Fibroblast of lung (primary cell): ENCODE results near the gene CFAP74.

Source experiments
- EZH2 ChIP-seq: IDR thresholded peaks from 2 replicates; pipeline ENCODE4 v1.5.1; 2012; ENCODE audit warnings: low read length, control low read depth, mild to moderate bottlenecking; ENCODE audit errors: missing control alignments
- TF ChIP-seq, protein P1 (sequence below), 2 donors: IDR thresholded peaks in 1 of 2; conservative IDR thresholded peaks in 1 of 2; 1 replicate in 1 of 2; 2 replicates in 1 of 2; pipeline ENCODE4 v1.5.1; 2011 to 2012; ENCODE audit warnings: low read length in 2 of 2, control low read depth in 1 of 2, inconsistent platforms in 1 of 2, low read depth in 1 of 2, mild to moderate bottlenecking in 1 of 2

DNA sequence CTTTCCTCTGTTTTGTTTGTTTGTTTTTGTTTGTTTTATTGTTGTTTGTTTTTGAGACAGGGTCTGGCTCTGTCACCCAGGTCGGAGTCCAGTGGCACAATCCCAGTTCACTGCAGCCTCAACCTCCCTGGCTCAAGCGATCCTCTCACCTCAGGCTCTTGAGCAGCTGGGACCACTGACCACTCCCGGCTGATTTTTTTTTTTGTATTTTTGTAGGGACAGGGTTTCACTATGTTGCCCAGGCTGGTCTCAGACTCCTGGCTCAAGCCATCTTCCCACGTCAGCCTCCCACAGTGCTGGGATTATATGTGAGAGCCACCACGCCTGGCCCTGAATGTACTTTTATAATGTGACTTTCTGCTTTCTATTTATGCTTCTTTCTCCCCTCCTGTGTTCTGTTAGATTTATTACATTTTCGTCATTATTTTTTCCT, 93.5 kb downstream of the CFAP74 start:
- TF ChIP-seq, protein P1, sequence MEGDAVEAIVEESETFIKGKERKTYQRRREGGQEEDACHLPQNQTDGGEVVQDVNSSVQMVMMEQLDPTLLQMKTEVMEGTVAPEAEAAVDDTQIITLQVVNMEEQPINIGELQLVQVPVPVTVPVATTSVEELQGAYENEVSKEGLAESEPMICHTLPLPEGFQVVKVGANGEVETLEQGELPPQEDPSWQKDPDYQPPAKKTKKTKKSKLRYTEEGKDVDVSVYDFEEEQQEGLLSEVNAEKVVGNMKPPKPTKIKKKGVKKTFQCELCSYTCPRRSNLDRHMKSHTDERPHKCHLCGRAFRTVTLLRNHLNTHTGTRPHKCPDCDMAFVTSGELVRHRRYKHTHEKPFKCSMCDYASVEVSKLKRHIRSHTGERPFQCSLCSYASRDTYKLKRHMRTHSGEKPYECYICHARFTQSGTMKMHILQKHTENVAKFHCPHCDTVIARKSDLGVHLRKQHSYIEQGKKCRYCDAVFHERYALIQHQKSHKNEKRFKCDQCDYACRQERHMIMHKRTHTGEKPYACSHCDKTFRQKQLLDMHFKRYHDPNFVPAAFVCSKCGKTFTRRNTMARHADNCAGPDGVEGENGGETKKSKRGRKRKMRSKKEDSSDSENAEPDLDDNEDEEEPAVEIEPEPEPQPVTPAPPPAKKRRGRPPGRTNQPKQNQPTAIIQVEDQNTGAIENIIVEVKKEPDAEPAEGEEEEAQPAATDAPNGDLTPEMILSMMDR (conservative IDR thresholded peaks at IDR 0.05 in 1 of 2, IDR thresholded peaks at IDR 0.05 in 1 of 2; ENCODE audit: low read depth in 1 of 2, low read length in 2 of 2) = no peak
- no peak for TF ChIP-seq EZH2
